Measurements from ENCODE around the gene STON2. TPM values are rescaled to one million over a fixed set of nuclear protein-coding genes. Genes with fewer than 3 reads are reported as not detected.
A peak's percentile ranks its signal among the peaks of the same experiment; 100 is the strongest.
"Not testable (repeated sequence)": the region's sequence is repeated elsewhere in the genome, so short reads cannot be mapped to it uniquely, and the experiment has no call there.

Gene STON2
- 14.0 TPM for total RNA-seq (ENCODE audit: insufficient read depth, low replicate concordance)

GRCh38 chr14:81400202-81400678 is at the start of gene STON2:
Gene STON2, minus strand, starts transcription at chr14:81400324. Its CDS starts 1,942 bp downstream, at chr14:81398382.
- DNase-seq (ENCODE audit: low spot score), result peak; percentile 27

GRCh38 chr14:81449576-81449975 is 49.5 kb upstream of the STON2 start:
- DNase-seq (ENCODE audit: low spot score), result no peak

GRCh38 chr14:81449114-81449513 is 49.0 kb upstream of the STON2 start:
- DNase-seq (ENCODE audit: low spot score), result no peak

GRCh38 chr14:81447021-81447764 is 47.1 kb upstream of the STON2 start:
- DNase-seq (ENCODE audit: low spot score), result no peak

- DNase-seq (ENCODE audit: low spot score), result no peak
These were observed 46.3 kb upstream of the STON2 start for GRCh38 chr14:81446279-81447007.

GRCh38 chr14:81441626-81442134 is 41.6 kb upstream of the STON2 start:
- DNase-seq (ENCODE audit: low spot score), result no peak

GRCh38 chr14:81440041-81440440 is 39.9 kb upstream of the STON2 start:
- no peak for DNase-seq (ENCODE audit: low spot score)

GRCh38 chr14:81437244-81437643 is 37.1 kb upstream of the STON2 start:
- no peak for DNase-seq (ENCODE audit: low spot score)

GRCh38 chr14:81436296-81437138 is 36.4 kb upstream of the STON2 start:
- DNase-seq (ENCODE audit: low spot score), result peak; percentile 79

- DNase-seq (ENCODE audit: low spot score), result peak; percentile 51
These were observed 35.5 kb upstream of the STON2 start for GRCh38 chr14:81435391-81436295.

GRCh38 chr14:81435048-81435390 is 34.9 kb upstream of the STON2 start:
- peak; percentile 47 for DNase-seq (ENCODE audit: low spot score)

- DNase-seq (ENCODE audit: low spot score), result no peak
These were observed 34.1 kb upstream of the STON2 start for GRCh38 chr14:81434230-81434629.

- no peak for DNase-seq (ENCODE audit: low spot score)
These were observed 33.3 kb upstream of the STON2 start for GRCh38 chr14:81433378-81433777.

GRCh38 chr14:81432219-81432661 is 32.1 kb upstream of the STON2 start:
- DNase-seq (ENCODE audit: low spot score), result no peak

- no peak for DNase-seq (ENCODE audit: low spot score)
These were observed 30.1 kb upstream of the STON2 start for GRCh38 chr14:81430235-81430634.

GRCh38 chr14:81429749-81430148 is 29.6 kb upstream of the STON2 start:
- not testable (repeated sequence) for DNase-seq (ENCODE audit: low spot score)

GRCh38 chr14:81429028-81429427 is 28.9 kb upstream of the STON2 start:
- DNase-seq (ENCODE audit: low spot score), result no peak

GRCh38 chr14:81427348-81428058 is 27.4 kb upstream of the STON2 start:
- no peak for DNase-seq (ENCODE audit: low spot score)

GRCh38 chr14:81423504-81423903 is 23.4 kb upstream of the STON2 start:
- DNase-seq (ENCODE audit: low spot score), result peak; percentile 58
